NCI-H510A treated with DMSO at 0.1 percent for 48 hours (cell line): ENCODE measurements around the gene SOX10.

Experiments
- DNase-seq: peaks from one replicate; lab custom pipeline; 2025; lab: John Stamatoyannopoulos, UW

Gene SOX10

GRCh38 chr22:38016182-38017151, 32.1 kb upstream of the SOX10 start:
- no peak for DNase-seq

GRCh38 chr22:38014083-38014482, 29.7 kb upstream of the SOX10 start:
- DNase-seq, result no peak

DNA sequence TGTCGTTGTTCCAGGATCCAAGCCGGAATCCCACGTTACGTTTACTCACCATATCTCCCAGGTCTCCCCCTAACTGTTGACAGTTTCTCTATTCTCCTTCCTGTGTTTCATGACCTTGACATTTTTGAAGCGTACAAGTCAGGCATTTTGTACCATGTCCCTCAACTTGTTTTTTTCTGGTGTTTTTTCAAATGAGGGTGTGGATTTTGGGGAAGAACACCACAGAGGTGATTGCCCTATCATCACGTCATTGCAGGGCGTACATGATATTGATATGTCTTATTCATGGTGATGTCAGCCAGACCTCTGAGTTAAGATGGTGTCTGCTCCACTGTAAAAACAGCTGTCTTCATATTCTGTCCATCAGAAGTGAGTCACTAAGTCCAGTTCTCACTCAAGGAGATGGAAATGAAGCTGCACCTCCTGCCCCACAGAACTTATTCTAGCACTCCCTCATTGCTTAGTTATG, 28.3 kb upstream of the SOX10 start:
- no peak for DNase-seq

- no peak for DNase-seq
Observed at GRCh38 chr22:38009000-38009806, 24.8 kb upstream of the SOX10 start.

DNA sequence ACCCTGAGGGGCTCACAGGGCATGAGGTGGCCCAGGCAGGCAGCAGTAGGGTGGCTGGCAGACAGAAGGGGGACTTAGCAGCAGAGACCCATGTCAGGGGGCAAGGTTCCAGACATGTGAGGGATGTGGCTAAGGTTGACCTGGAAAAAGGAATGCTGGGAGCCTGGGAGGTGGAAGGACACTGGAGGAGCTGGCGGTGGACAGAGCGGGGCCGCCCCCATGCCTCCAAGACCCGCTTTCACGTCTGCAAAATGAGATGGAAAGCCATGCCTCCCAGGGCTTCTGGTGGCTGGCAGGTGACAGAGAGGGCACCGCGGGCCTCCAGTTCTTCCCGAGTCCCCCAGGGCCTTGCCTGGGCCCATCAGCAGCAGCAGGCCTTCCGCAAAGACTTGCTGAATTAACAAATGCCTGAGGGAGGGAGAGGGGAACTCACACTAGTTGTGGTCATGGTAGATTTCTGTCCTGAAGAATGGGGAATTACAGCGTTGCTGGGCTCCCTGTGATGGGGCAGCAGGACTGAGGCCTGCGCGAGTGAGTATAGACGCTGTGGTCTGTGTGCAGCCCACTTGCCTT, 23.1 kb upstream of the SOX10 start:
- no peak for DNase-seq

- DNase-seq, result no peak
Observed at GRCh38 chr22:38006906-38007305, 22.6 kb upstream of the SOX10 start.

- no peak for DNase-seq
Observed at GRCh38 chr22:38005943-38006342, 21.6 kb upstream of the SOX10 start.

DNA sequence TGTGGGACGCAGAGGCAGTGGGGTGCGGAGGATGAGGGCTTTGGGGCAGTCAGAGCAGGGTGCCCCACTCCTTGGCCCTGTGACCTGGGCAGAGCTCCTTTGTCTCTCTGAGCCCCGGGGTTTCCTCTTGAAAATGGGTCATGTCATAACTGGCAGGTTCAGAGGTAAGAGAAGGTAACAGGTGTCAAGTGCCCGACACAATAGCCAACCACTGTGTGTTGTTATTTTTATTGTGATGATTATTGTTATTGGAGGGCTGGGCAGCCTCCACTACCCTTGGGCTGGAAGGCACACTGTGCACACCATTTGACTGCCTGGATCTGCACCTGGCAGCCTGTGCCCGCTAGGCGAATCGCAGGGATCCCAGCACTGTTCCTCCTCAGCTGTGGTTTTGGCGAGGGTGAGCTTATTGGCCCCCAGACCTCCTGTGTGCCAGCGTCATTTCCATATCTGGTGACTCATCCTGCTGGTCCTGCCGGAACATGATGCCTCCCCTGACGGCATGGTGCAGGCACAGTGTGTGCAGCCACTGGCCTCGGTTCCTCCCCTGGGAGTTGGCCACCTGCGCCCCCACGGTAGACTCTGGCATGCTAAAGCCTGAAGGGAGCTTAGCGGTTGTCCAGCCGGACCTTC, 15.4 kb upstream of the SOX10 start:
- DNase-seq, result no peak

DNA sequence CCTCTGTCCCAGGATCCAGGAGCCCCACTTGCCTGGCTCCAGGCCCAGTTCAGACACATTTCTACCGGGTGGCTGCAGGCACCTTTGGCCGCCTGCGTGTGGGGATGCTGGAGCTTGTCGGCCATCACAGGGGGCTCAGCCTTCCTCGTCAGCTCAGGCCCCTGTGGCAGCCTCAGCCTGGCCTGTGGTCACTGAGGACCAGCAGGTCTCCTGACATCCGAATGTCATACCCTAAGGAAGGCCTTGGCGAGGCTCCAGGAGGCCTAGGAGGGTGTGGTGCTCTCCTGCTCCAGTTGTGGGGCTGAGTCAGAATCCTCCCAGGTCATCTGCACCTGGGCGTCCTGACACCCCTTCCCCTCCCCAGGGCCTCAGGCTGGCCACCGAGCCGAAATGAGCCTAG, 14.9 kb upstream of the SOX10 start:
- DNase-seq, result no peak

DNA sequence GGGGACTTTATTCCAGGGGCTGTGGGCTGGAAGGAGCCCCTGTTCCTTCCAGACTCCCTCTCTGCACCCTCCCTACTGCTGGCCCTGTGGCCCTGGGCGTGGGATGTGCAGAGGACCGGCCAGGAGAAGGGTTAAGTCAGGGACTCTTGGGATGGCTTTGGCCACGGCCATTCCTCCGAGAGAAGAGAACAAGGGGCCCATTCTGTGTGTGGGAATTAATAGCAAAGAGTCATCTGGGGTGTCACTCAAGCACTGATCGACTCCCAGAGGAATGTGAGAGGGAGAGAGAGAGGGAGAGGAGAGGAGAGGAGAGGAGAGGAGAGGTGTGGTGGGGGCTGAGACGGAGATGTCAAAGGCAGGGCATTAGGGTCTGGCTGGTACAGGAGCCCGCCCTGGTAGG, 14.2 kb upstream of the SOX10 start:
- no peak for DNase-seq

GRCh38 chr22:37996515-37997246, 12.3 kb upstream of the SOX10 start:
- DNase-seq, result no peak

DNA sequence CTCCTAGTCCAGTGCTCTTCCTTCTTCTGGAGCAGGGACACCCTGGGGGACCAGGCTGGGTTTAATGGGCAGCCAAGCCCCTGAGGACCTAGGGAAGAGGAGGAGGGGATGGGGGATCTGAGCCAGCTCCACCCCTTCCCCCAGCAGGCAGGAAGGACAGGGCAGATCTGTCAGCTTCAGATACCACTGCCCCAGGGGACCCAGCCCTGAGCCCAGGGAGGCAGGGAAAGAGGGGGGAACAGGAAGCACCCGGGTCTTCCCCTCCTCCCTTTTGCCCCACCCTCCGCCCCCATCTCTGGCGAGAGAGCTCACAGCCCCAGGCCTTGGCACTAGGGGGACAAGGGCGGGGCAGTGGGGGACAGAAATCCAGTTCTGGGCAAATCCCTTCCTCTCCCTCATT, 11.7 kb upstream of the SOX10 start:
- DNase-seq, result no peak

DNA sequence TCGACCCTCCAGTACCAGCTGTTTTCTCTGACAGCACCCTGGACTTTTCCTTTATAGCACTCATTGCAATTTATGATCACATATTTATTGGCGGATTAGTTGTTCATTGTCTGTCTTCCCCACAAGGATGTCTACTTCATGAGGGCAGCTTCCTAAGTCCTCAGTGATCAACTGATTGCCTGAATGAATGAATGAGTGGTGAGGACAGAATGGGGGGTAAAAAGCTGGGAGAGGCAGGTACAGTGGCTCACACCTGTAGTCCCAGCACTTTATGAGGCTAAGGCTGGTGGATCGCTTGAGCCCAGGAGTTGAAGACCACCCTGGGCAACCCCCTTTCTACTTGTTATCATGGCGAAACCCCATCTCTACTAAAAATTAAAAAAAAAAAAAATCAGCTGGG, 11.1 kb upstream of the SOX10 start:
- DNase-seq, result no peak

DNA sequence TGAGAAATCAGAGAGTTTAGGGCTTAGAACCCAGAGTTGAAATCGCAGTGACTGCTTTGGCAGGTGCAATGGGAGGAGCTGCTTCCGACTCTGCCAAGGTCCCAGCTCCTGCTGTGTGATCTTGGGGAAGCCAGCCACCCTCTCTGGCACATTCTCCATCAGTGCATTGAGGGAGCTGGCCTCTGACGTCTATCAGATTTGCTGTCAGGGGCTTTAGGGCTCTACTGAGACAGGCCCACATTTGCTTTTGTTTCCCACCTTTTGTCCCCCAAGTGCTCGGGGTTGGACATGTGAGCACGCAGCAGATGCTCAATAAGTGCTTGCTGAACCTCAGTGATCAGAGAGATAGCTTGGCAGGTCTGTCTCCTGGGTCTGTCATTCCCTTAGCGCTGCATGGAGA, 10.6 kb upstream of the SOX10 start:
- no peak for DNase-seq

DNA sequence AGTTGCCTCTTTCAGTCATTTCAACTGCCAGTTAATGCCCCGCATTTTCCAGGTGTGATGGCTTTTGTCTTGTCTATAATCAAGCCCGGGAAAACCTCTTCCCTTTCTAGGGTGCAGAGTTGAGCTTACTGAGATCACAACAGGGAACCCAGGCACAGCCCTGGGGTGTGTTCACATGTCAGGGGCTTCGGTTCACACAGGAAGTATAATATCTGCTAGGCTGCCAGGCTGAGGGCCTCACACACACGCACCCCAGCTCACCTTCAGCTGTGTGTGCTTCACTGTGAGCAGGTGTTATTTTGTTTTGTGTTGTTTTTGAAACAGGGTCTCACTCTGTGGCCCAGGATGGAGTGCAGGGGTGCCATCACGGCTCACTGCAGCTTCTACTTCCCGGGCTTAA, 9.7 kb upstream of the SOX10 start:
- DNase-seq, result no peak

GRCh38 chr22:37991731-37992442, 7.5 kb upstream of the SOX10 start:
- DNase-seq, result no peak

DNA sequence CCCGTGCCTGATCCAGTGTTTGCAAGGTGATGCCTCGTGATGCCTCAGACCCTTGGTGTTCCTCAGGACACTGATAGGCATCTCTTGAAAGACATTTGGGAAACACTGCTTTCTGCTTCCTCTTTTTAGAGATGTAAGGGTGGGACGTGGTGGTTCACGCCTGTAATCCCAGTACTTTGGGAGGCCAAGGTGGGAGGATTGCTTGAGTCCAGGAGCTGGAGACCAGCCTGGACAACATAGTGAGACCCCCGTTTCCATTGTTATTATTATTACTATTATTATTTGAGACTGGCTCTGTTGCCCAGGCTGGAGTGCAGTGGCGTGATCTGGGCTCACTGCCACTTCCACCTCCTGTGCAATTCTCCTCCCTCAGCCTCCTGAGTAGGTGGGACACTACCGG, 6.5 kb upstream of the SOX10 start:
- no peak for DNase-seq

DNA sequence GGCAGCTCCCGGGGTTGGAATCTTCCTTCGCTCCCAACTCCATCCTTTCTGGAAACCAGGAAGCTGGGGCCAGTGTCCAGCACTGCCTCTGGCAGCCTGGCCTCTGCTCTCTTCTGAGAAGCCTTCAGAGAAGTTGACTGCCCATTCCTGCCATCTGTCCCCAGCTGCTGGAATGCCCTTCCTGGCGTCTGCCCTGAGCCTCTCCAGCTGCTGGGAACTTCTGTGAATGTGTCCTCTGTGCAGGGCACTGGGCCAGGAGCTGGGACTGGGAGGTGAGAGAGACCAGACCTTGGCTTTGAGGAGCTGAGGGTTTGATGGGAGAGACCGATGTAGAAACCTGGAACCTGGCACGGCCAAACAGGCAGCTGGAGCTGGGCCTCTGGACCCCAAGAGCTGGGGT, 5.9 kb upstream of the SOX10 start:
- no peak for DNase-seq

- DNase-seq, result no peak
Observed at GRCh38 chr22:37989146-37990045, 5.0 kb upstream of the SOX10 start.

GRCh38 chr22:37986371-37986770, 2.0 kb upstream of the SOX10 start:
- DNase-seq, result no peak
